Measurements from ENCODE around the gene NR0B2. TPM values are rescaled to one million over a fixed set of nuclear protein-coding genes. Genes with fewer than 3 reads are reported as not detected.
"Not testable (repeated sequence)": the region's sequence is repeated elsewhere in the genome, so short reads cannot be mapped to it uniquely, and the experiment has no call there.

The NR0B2 gene
- polyA plus RNA-seq, 1 donor (not counting 4 experiments of a cell fraction or from before 2014, with no cell fraction given), result not detected

- dilution Hi-C loops (cut with MboI; ENCODE audit: extremely low pct_ligation_motif_present, low sequenced_read_pairs), result no loop called here
- DNase-seq (ENCODE audit: low read depth, low spot score) (no peak), FAIRE-seq (no peak)
- Histone ChIP-seq H3K27ac (ENCODE audit: control insufficient read depth, insufficient read depth, low read length) (no peak overlapping the region), H3K36me3 (ENCODE audit: control insufficient read depth in 2 of 2, extremely low read depth in 1 of 2, insufficient read depth in 2 of 2, low read length in 2 of 2) (peaks cover 31 to 32% of the 10 kb centered on the region in 2 experiments), H4K20me1 (ENCODE audit: control insufficient read depth, extremely low read depth, insufficient read depth, low read length) (peaks cover 2% of the 10 kb centered on the region), H3K79me2 (ENCODE audit: control insufficient read depth, insufficient read depth, low read length) (peaks cover 35% of the 10 kb centered on the region), H3K9me1 (ENCODE audit: control insufficient read depth, extremely low read depth, insufficient read depth, low read length) (no peaks in the 10 kb centered on the region), H3K9me3 (ENCODE audit: control insufficient read depth, low read depth, low read length) (no peaks in the 10 kb centered on the region), H3K4me3 (ENCODE audit: control insufficient read depth in 2 of 3, extremely low read depth in 1 of 3, insufficient read depth in 2 of 3, low read depth in 1 of 3, low read length in 3 of 3) (no peak overlapping the region), H2AFZ (ENCODE audit: control insufficient read depth, low read length) (no peak overlapping the region), H3K9ac (ENCODE audit: control insufficient read depth, extremely low read depth, insufficient read depth, low read length) (no peak overlapping the region), H3K27me3 (ENCODE audit: control insufficient read depth, extremely low read depth, insufficient read depth, low read length) (no peaks in the 10 kb centered on the region), H3K4me1 (ENCODE audit: control insufficient read depth, extremely low read depth, insufficient read depth, low read length) (peaks cover 16% of the 10 kb centered on the region), H3K4me2 (ENCODE audit: control insufficient read depth, extremely low read depth, insufficient read depth, low read depth, low read length) (no peak overlapping the region)
- TF ChIP-seq CTCF (optimal IDR thresholded peaks at IDR 0.05 in 1 of 3, IDR thresholded peaks at IDR 0.05 in 1 of 3, conservative IDR thresholded peaks at IDR 0.05 in 1 of 3; ENCODE audit: extremely low read depth in 1 of 3, insufficient read depth in 2 of 3, low read length in 3 of 3) (peak; percentile 35 to 58 (median 40)), EZH2 (IDR thresholded peaks at IDR 0.05; ENCODE audit: low read length) (no peak)
Measured at GRCh38 chr1:26887125-26887524, 26.6 kb downstream of the NR0B2 start.

- Histone ChIP-seq H3K27me3 (ENCODE audit: control insufficient read depth, extremely low read depth, insufficient read depth, low read length) (no peaks in the 10 kb centered on the region), H2AFZ (ENCODE audit: control insufficient read depth, low read length) (no peak overlapping the region), H4K20me1 (ENCODE audit: control insufficient read depth, extremely low read depth, insufficient read depth, low read length) (peaks cover 2% of the 10 kb centered on the region), H3K4me2 (ENCODE audit: control insufficient read depth, extremely low read depth, insufficient read depth, low read depth, low read length) (no peak overlapping the region), H3K9me3 (ENCODE audit: control insufficient read depth, low read depth, low read length) (no peaks in the 10 kb centered on the region), H3K79me2 (ENCODE audit: control insufficient read depth, insufficient read depth, low read length) (peaks cover 14% of the 10 kb centered on the region), H3K27ac (ENCODE audit: control insufficient read depth, insufficient read depth, low read length) (no peak overlapping the region), H3K9ac (ENCODE audit: control insufficient read depth, extremely low read depth, insufficient read depth, low read length) (no peak overlapping the region), H3K9me1 (ENCODE audit: control insufficient read depth, extremely low read depth, insufficient read depth, low read length) (no peaks in the 10 kb centered on the region), H3K4me1 (ENCODE audit: control insufficient read depth, extremely low read depth, insufficient read depth, low read length) (peaks cover 6% of the 10 kb centered on the region), H3K4me3 (ENCODE audit: control insufficient read depth in 2 of 3, extremely low read depth in 1 of 3, insufficient read depth in 2 of 3, low read depth in 1 of 3, low read length in 3 of 3) (no peak overlapping the region), H3K36me3 (ENCODE audit: control insufficient read depth in 2 of 2, extremely low read depth in 1 of 2, insufficient read depth in 2 of 2, low read length in 2 of 2) (peaks cover 43 to 52% of the 10 kb centered on the region in 2 experiments)
- FAIRE-seq (no peak), DNase-seq (ENCODE audit: low read depth, low spot score) (no peak)
- dilution Hi-C loops (cut with MboI; ENCODE audit: extremely low pct_ligation_motif_present, low sequenced_read_pairs), result no loop called here
- TF ChIP-seq EZH2 (IDR thresholded peaks at IDR 0.05; ENCODE audit: low read length) (no peak), CTCF (optimal IDR thresholded peaks at IDR 0.05 in 1 of 3, IDR thresholded peaks at IDR 0.05 in 1 of 3, conservative IDR thresholded peaks at IDR 0.05 in 1 of 3; ENCODE audit: extremely low read depth in 1 of 3, insufficient read depth in 2 of 3, low read length in 3 of 3) (no peak)
Measured at GRCh38 chr1:26882696-26883463, 30.9 kb downstream of the NR0B2 start.

- H3K27ac ChIP-seq (ENCODE audit: control insufficient read depth, insufficient read depth, low read length); dilution Hi-C loops (cut with MboI; ENCODE audit: extremely low pct_ligation_motif_present, low sequenced_read_pairs); H3K4me2 ChIP-seq (ENCODE audit: control insufficient read depth, extremely low read depth, insufficient read depth, low read depth, low read length); H3K9ac ChIP-seq (ENCODE audit: control insufficient read depth, extremely low read depth, insufficient read depth, low read length); H3K27me3 ChIP-seq (ENCODE audit: control insufficient read depth, extremely low read depth, insufficient read depth, low read length); H2AFZ ChIP-seq (ENCODE audit: control insufficient read depth, low read length); DNase-seq (ENCODE audit: low read depth, low spot score); H4K20me1 ChIP-seq (ENCODE audit: control insufficient read depth, extremely low read depth, insufficient read depth, low read length); H3K9me1 ChIP-seq (ENCODE audit: control insufficient read depth, extremely low read depth, insufficient read depth, low read length); H3K9me3 ChIP-seq (ENCODE audit: control insufficient read depth, low read depth, low read length); H3K4me3 ChIP-seq (ENCODE audit: control insufficient read depth in 2 of 3, extremely low read depth in 1 of 3, insufficient read depth in 2 of 3, low read depth in 1 of 3, low read length in 3 of 3); FAIRE-seq: not testable (repeated sequence)
- Histone ChIP-seq H3K36me3 (ENCODE audit: control insufficient read depth in 2 of 2, extremely low read depth in 1 of 2, insufficient read depth in 2 of 2, low read length in 2 of 2) (peaks cover 46 to 60% of the 10 kb centered on the region in 2 experiments), H3K4me1 (ENCODE audit: control insufficient read depth, extremely low read depth, insufficient read depth, low read length) (peaks cover 18% of the 10 kb centered on the region), H3K79me2 (ENCODE audit: control insufficient read depth, insufficient read depth, low read length) (peaks cover 12% of the 10 kb centered on the region)
Measured at GRCh38 chr1:26881611-26882010, 32.2 kb downstream of the NR0B2 start.
